Measurements from ENCODE around the gene OGFOD1.

Gene OGFOD1

GRCh38 chr16:56513091-56513490 lies 61.7 kb downstream of the OGFOD1 start:
- H3K4me3 ChIP-seq (ENCODE audit: low read depth, low read length), result no peak overlapping the region
- TF ChIP-seq CTCF (IDR thresholded peaks at IDR 0.05; ENCODE audit: borderline replicate concordance, insufficient read depth, low read depth, low read length), result no peak

DNA sequence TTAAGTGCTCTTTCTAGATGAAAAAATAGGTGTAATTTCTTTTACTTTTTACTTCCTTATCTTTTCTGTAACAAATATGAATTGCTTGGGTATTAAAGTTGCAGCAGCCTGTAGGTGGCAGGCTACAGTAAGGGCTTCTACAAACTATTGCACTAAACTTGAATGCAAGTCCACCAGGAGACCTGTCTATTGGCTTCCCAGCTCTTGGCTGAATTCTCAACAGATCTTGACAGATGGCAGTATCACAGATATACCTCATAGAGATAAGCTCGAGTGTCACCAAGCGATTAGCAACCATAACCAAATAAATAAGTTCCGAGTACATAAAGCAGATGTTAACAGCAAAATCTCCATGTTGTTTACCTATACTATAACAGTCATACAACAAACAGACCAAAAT lies 62.6 kb downstream of the OGFOD1 start:
- no peak overlapping the region for H3K4me3 ChIP-seq (ENCODE audit: low read depth, low read length)
- peak; percentile 49; the same call in 1 of the 2 replicates for TF ChIP-seq CTCF (IDR thresholded peaks at IDR 0.05; ENCODE audit: borderline replicate concordance, insufficient read depth, low read depth, low read length)

- TF ChIP-seq CTCF (IDR thresholded peaks at IDR 0.05; ENCODE audit: borderline replicate concordance, insufficient read depth, low read depth, low read length), result no peak
- no peak overlapping the region for H3K4me3 ChIP-seq (ENCODE audit: low read depth, low read length)
These were observed 63.5 kb downstream of the OGFOD1 start for GRCh38 chr16:56514845-56515244.

GRCh38 chr16:56515665-56516064 lies 64.3 kb downstream of the OGFOD1 start:
- TF ChIP-seq CTCF (IDR thresholded peaks at IDR 0.05; ENCODE audit: borderline replicate concordance, insufficient read depth, low read depth, low read length), result no peak
- H3K4me3 ChIP-seq (ENCODE audit: low read depth, low read length), result no peak overlapping the region

GRCh38 chr16:56517206-56517605 lies 65.9 kb downstream of the OGFOD1 start:
- no peak overlapping the region for H3K4me3 ChIP-seq (ENCODE audit: low read depth, low read length)
- no peak for TF ChIP-seq CTCF (IDR thresholded peaks at IDR 0.05; ENCODE audit: borderline replicate concordance, insufficient read depth, low read depth, low read length)

GRCh38 chr16:56518425-56518824 lies 67.1 kb downstream of the OGFOD1 start:
- no peak overlapping the region for H3K4me3 ChIP-seq (ENCODE audit: low read depth, low read length)
- no peak for TF ChIP-seq CTCF (IDR thresholded peaks at IDR 0.05; ENCODE audit: borderline replicate concordance, insufficient read depth, low read depth, low read length)

GRCh38 chr16:56519459-56520250 lies 68.3 kb downstream of the OGFOD1 start, which contains the start of gene BBS2:
TSS of gene BBS2 (minus strand) at chr16:56520024. CDS start at chr16:56519862, 162 bp downstream.
- H3K4me3 ChIP-seq (ENCODE audit: low read depth, low read length), result peak within 1 kb of the TSS; percentile 62
- TF ChIP-seq CTCF (IDR thresholded peaks at IDR 0.05; ENCODE audit: borderline replicate concordance, insufficient read depth, low read depth, low read length), result no peak

All from GM12875 (cell line).